ENCODE results near the gene CYP17A1.

The CYP17A1 gene

DNA sequence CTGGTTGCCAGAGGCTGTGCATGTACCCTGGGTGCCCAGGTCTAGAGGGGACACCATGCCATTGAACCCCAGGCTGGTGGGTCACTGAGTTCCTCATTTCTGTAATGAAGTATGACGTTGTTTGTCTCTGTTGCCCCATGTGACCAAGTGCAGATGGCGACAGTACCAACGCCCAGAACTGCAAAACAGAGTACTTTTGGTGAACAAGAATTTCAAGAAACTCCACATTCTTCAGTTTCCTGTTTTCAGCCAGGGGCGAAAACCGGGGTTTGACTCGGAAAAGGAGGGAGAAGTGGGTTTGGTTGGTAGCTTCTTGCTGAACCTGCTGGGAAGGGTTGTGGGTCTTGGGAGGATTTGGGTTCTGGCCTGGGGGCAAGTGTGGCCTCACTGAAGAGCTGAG is 18.2 kb downstream of the CYP17A1 start:
- TF ChIP-seq, protein P1, sequence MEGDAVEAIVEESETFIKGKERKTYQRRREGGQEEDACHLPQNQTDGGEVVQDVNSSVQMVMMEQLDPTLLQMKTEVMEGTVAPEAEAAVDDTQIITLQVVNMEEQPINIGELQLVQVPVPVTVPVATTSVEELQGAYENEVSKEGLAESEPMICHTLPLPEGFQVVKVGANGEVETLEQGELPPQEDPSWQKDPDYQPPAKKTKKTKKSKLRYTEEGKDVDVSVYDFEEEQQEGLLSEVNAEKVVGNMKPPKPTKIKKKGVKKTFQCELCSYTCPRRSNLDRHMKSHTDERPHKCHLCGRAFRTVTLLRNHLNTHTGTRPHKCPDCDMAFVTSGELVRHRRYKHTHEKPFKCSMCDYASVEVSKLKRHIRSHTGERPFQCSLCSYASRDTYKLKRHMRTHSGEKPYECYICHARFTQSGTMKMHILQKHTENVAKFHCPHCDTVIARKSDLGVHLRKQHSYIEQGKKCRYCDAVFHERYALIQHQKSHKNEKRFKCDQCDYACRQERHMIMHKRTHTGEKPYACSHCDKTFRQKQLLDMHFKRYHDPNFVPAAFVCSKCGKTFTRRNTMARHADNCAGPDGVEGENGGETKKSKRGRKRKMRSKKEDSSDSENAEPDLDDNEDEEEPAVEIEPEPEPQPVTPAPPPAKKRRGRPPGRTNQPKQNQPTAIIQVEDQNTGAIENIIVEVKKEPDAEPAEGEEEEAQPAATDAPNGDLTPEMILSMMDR (IDR thresholded peaks at IDR 0.05; ENCODE audit: low read depth, low read length, missing control alignments) = no peak
- Histone ChIP-seq H3K27ac (no peak overlapping the region), H3K4me3 (ENCODE audit: low read depth, low read length) (no peak overlapping the region), H3K27me3 (replicated peaks) (no peaks in the 10 kb centered on the region), H3K36me3 (replicated peaks) (peaks cover under 1% of the 10 kb centered on the region)
- DNase-seq = no peak
- in situ Hi-C loops (cut with HindIII; ENCODE audit: low pct_ligation_motif_present, low sequenced_read_pairs) = no loop called here

DNA sequence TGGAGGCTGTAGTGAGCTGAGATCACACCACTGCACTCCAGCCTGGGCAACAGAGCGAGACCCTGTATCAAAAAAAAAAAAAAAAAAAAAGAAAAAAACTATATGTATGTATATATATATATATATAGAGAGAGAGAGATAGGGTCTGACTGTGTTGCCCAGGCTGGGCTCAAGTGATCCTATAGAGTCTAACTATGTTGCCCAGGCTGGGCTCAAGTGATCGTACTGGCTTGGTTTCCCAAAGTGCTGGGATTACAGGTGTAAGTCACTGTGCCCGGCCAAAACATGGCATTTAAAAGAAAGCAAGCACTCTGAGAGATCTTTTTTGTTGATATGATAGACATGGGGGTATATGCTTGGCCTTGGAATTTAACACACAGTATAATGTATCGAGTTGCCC is 20.0 kb downstream of the CYP17A1 start:
- no peaks in the 10 kb centered on the region for H3K27me3 ChIP-seq (replicated peaks)
- in situ Hi-C loops (cut with HindIII; ENCODE audit: low pct_ligation_motif_present, low sequenced_read_pairs) = no loop called here
- no peak overlapping the region for H3K4me3 ChIP-seq (ENCODE audit: low read depth, low read length)
- no peak overlapping the region for H3K27ac ChIP-seq
- TF ChIP-seq, protein P1 (IDR thresholded peaks at IDR 0.05; ENCODE audit: low read depth, low read length, missing control alignments) = no peak
- no peak for DNase-seq
- peaks cover 20% of the 10 kb centered on the region for H3K36me3 ChIP-seq (replicated peaks)

DNA sequence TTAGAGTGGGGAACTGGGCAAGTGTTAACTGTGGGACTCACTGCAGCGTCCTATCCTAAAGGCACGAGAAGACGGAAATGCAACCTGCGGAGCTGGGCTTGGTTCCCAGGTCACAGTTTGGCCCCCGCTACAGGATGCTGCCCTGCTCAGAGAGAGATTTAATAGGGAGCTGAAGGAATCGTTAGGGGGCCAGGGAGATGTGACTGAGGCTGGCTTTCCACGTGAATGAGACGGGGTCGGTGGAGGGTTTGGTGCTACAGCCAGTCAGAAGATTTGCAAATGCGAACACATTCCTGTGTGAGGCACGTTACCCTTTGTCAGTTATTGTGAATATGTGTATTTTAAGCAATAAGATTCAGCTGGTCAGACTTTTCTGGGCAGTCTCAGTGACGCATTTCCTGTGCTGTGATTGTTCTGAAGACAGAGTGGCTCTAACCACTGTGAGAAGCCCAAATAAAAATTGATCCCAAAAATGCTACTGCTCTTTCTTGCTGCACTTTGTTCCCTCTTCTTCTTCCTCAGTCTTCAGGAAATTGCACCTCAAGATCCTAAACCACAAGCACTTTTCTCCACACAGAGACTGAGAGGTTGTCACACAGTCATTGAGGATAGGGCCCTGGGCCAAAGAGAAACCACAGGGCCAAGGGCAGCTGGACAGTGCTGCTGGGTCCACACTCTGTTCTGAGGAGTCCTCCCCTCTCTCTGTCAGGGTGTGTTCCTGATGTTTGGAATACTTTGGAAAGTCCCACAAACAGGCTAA is 21.2 kb downstream of the CYP17A1 start:
- DNase-seq = peak; percentile 94
- H3K4me3 ChIP-seq (ENCODE audit: low read depth, low read length) = no peak overlapping the region
- in situ Hi-C loops (cut with HindIII; ENCODE audit: low pct_ligation_motif_present, low sequenced_read_pairs) = no loop called here
- H3K27ac ChIP-seq = peak overlapping the region; percentile 96
- H3K27me3 ChIP-seq (replicated peaks) = no peaks in the 10 kb centered on the region
- TF ChIP-seq, protein P1 (IDR thresholded peaks at IDR 0.05; ENCODE audit: low read depth, low read length, missing control alignments) = no peak
- peaks cover 24% of the 10 kb centered on the region for H3K36me3 ChIP-seq (replicated peaks)

DNA sequence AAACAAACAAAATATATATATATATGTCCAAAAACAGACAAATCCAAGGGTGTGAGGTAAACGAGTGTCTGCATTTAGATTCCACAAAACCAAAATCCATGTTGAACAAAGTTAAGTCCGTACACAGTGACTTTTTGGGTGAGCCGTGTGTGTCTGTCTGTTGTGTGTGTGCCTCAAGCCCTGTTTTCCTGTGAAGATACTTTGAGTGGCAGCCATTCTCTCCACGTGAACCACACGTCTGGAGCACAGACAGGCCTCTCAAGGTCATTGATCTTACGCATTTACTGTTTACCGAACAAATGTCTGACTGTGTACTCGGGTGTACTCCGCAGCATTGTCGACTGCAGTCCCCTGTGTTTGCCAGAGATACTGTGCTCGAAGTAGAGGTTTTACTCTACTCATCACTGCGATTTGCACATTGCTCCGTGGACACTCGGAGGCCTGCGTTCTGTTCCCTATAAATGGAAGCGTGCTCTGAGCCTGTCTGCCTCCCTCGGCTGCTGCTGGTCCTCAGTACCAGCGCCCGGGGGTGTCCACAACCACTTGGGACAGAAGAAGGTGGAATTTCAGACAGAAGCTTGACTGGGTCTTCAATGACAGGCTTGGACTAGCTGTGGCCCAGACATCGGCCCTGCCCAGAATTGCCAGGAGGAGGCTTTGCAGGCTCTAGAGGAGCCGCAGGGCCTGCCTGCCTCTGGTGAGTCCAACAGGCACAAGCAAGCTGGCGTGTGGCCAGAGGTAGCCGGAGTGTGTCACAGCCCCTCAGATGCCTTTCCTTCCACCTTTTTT is 22.1 kb downstream of the CYP17A1 start:
- TF ChIP-seq, protein P1 (IDR thresholded peaks at IDR 0.05; ENCODE audit: low read depth, low read length, missing control alignments) = no peak
- Histone ChIP-seq H3K36me3 (replicated peaks) (peaks cover 25% of the 10 kb centered on the region), H3K27ac (peak overlapping the region; percentile 96), H3K4me3 (ENCODE audit: low read depth, low read length) (no peak overlapping the region), H3K27me3 (replicated peaks) (no peaks in the 10 kb centered on the region)
- peak; percentile 76 for DNase-seq
- in situ Hi-C loops (cut with HindIII; ENCODE audit: low pct_ligation_motif_present, low sequenced_read_pairs) = no loop called here

DNA sequence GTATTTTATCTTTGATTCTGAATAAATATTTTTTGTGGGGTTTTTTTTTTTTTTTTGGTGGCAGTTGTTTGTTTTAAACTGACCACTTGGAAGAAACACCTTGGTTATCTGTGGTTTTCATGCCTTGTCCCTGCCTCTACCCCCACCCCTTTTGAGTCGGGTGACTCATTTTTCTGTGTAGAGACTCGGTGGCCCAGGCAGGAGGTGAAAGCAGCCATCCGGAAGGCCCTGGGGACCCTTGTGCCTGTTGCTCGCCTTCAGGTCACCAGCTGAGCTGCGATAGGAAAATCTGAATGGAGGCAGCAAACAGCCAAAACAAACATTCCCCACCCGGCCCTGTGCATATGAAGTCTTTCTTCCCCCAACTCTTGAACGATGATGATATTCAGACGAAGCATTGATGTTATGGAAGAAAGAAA is 22.8 kb downstream of the CYP17A1 start:
- Histone ChIP-seq H3K36me3 (replicated peaks) (peaks cover 31% of the 10 kb centered on the region), H3K4me3 (ENCODE audit: low read depth, low read length) (no peak overlapping the region), H3K27ac (peak overlapping the region; percentile 96), H3K27me3 (replicated peaks) (no peaks in the 10 kb centered on the region)
- TF ChIP-seq, protein P1 (IDR thresholded peaks at IDR 0.05; ENCODE audit: low read depth, low read length, missing control alignments) = no peak
- DNase-seq = peak; percentile 68
- in situ Hi-C loops (cut with HindIII; ENCODE audit: low pct_ligation_motif_present, low sequenced_read_pairs) = no loop called here

All from brain microvascular endothelial cell (primary cell).